ENCODE data around the gene APLF. TPM values are rescaled to one million over a fixed set of nuclear protein-coding genes. Genes with fewer than 3 reads are reported as not detected.

Gene APLF
- total RNA-seq, 1 experiment from 2014 or later = 5.5 TPM

DNA sequence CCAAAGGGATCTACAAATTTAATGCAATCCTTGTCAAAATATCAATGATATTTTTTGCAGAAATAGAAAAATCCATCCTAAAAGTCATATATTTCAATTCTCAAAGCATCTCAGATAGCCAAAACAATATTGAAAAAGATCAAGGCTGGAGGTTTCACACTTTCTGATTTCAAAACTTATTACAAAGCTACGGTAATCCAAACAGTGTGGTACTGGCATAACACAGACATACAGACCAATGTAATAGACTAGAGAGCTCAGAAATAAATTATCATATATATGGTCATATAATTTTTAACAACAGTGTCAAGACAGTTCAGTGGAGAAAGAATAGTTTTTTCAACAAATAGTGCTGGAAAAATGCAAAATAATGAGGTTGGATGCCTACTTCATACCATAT, 135.7 kb downstream of the APLF start:
- CTCF ChIA-PET = no interaction called here
- no peaks in the 10 kb centered on the region for H3K27me3 ChIP-seq (replicated peaks; ENCODE audit: insufficient read depth, low read depth, low read length, poor library complexity)
- H3K4me1 ChIP-seq (ENCODE audit: insufficient read depth, low read length, poor library complexity, severe bottlenecking) = peaks cover 4% of the 10 kb centered on the region
- POLR2A ChIA-PET (ENCODE audit: low non-redundant PET) = no interaction called here
- H3K4me3 ChIP-seq (ENCODE audit: low read depth, low read length, poor library complexity, severe bottlenecking) = no peak overlapping the region
- BruUV-seq (replicated peaks) = no TSS peak
- no peak for DNase-seq (ENCODE audit: low spot score)
- intact Hi-C loops (cut with micrococcal nuclease; ENCODE audit: unreplicated experiment) = no loop called here
- H3K27ac ChIP-seq (ENCODE audit: low read depth, low read length, poor library complexity, severe bottlenecking) = no peak overlapping the region
- peaks cover 16% of the 10 kb centered on the region for H3K9me3 ChIP-seq (ENCODE audit: low read depth, low read length, poor library complexity, severe bottlenecking)
- no peak for TF ChIP-seq EZH2 (IDR thresholded peaks at IDR 0.05; ENCODE audit: borderline replicate concordance, low read depth, low read length, poor library complexity, severe bottlenecking)
- TF ChIP-seq, protein P1, sequence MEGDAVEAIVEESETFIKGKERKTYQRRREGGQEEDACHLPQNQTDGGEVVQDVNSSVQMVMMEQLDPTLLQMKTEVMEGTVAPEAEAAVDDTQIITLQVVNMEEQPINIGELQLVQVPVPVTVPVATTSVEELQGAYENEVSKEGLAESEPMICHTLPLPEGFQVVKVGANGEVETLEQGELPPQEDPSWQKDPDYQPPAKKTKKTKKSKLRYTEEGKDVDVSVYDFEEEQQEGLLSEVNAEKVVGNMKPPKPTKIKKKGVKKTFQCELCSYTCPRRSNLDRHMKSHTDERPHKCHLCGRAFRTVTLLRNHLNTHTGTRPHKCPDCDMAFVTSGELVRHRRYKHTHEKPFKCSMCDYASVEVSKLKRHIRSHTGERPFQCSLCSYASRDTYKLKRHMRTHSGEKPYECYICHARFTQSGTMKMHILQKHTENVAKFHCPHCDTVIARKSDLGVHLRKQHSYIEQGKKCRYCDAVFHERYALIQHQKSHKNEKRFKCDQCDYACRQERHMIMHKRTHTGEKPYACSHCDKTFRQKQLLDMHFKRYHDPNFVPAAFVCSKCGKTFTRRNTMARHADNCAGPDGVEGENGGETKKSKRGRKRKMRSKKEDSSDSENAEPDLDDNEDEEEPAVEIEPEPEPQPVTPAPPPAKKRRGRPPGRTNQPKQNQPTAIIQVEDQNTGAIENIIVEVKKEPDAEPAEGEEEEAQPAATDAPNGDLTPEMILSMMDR (conservative IDR thresholded peaks at IDR 0.05; ENCODE audit: low read depth, low read length) = no peak
- H3K36me3 ChIP-seq (ENCODE audit: insufficient read depth, low read length, poor library complexity, severe bottlenecking) = no peaks in the 10 kb centered on the region

DNA sequence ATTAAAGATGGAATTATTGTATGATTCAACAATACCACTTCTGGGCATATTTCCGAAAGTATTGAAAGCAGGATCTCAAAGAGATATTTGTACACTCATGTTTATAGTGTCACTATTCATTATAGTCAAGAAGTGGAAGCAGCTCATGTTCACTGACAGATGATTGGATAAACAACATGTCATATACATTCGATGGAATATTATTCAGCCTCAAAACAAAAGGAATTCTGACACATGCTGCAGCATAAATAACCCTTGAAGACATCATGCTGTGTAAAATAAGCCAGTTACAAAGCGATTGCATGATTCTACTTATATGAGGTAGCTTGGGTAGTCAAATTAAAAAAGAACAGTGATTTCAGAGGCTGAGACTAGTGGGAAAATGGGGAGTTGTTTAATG, 136.7 kb downstream of the APLF start:
- CTCF ChIA-PET = interaction anchor here (1.2 kb wide), 1 partner anchor 9 kb away, joined by 3 read pairs; no protein-coding TSS in a partner anchor
- H3K4me1 ChIP-seq (ENCODE audit: insufficient read depth, low read length, poor library complexity, severe bottlenecking) = peaks cover 4% of the 10 kb centered on the region
- intact Hi-C loops (cut with micrococcal nuclease; ENCODE audit: unreplicated experiment) = no loop called here
- H3K36me3 ChIP-seq (ENCODE audit: insufficient read depth, low read length, poor library complexity, severe bottlenecking) = no peaks in the 10 kb centered on the region
- peaks cover 16% of the 10 kb centered on the region for H3K9me3 ChIP-seq (ENCODE audit: low read depth, low read length, poor library complexity, severe bottlenecking)
- POLR2A ChIA-PET (ENCODE audit: low non-redundant PET) = interaction anchor here (0.5 kb wide), 1 partner anchor 18 kb away, joined by 3 read pairs; no protein-coding TSS in a partner anchor
- no peak overlapping the region for H3K27ac ChIP-seq (ENCODE audit: low read depth, low read length, poor library complexity, severe bottlenecking)
- H3K4me3 ChIP-seq (ENCODE audit: low read depth, low read length, poor library complexity, severe bottlenecking) = no peak overlapping the region
- TF ChIP-seq EZH2 (IDR thresholded peaks at IDR 0.05; ENCODE audit: borderline replicate concordance, low read depth, low read length, poor library complexity, severe bottlenecking) = no peak
- TF ChIP-seq, protein P1 (conservative IDR thresholded peaks at IDR 0.05; ENCODE audit: low read depth, low read length) = no peak
- peak; percentile 42 for DNase-seq (ENCODE audit: low spot score)
- no TSS peak for BruUV-seq (replicated peaks)
- no peaks in the 10 kb centered on the region for H3K27me3 ChIP-seq (replicated peaks; ENCODE audit: insufficient read depth, low read depth, low read length, poor library complexity)

DNA sequence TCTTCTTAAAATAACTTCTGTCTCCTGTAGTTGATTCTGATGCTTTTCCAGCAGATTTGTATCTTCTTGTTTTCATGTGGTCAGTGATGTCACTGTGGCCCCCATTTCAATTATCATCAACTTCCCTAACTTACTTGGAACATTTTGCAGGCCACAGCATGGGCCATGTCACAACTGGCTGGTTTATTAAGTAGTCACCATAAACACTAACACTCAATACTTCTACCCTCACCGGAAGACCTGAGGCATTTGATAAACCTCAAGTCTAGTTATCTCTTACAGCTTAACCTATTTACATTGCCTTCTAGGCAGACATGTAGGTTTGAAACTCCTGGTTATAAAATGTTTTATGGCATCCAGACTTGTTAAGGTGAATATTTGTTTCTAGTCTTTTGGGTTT, 138.6 kb downstream of the APLF start:
- H3K36me3 ChIP-seq (ENCODE audit: insufficient read depth, low read length, poor library complexity, severe bottlenecking) = no peaks in the 10 kb centered on the region
- CTCF ChIA-PET = no interaction called here
- no peak for DNase-seq (ENCODE audit: low spot score)
- POLR2A ChIA-PET (ENCODE audit: low non-redundant PET) = no interaction called here
- H3K4me1 ChIP-seq (ENCODE audit: insufficient read depth, low read length, poor library complexity, severe bottlenecking) = peaks cover 4% of the 10 kb centered on the region
- H3K9me3 ChIP-seq (ENCODE audit: low read depth, low read length, poor library complexity, severe bottlenecking) = peaks cover 25% of the 10 kb centered on the region
- no peak overlapping the region for H3K27ac ChIP-seq (ENCODE audit: low read depth, low read length, poor library complexity, severe bottlenecking)
- BruUV-seq (replicated peaks) = no TSS peak
- intact Hi-C loops (cut with micrococcal nuclease; ENCODE audit: unreplicated experiment) = no loop called here
- no peaks in the 10 kb centered on the region for H3K27me3 ChIP-seq (replicated peaks; ENCODE audit: insufficient read depth, low read depth, low read length, poor library complexity)
- H3K4me3 ChIP-seq (ENCODE audit: low read depth, low read length, poor library complexity, severe bottlenecking) = no peak overlapping the region
- TF ChIP-seq, protein P1 (conservative IDR thresholded peaks at IDR 0.05; ENCODE audit: low read depth, low read length) = no peak
- no peak for TF ChIP-seq EZH2 (IDR thresholded peaks at IDR 0.05; ENCODE audit: borderline replicate concordance, low read depth, low read length, poor library complexity, severe bottlenecking)
